Panc1 (cell line): ENCODE results near the gene DSCAML1.

Source experiments
- CTCF ChIP-seq: fragments of 450-650 bp; IDR thresholded peaks from 2 replicates; pipeline ENCODE4 v1.5.1; 2017; ENCODE audit warnings: mild to moderate bottlenecking
- POLR2AphosphoS5 ChIP-seq: IDR thresholded peaks from 2 replicates; pipeline ENCODE4 v1.6.1; 2012; ENCODE audit warnings: mild to moderate bottlenecking, low read depth, low read length, moderate library complexity
- REST ChIP-seq, 2 experiments: IDR thresholded peaks; 2 replicates each; pipeline ENCODE4 v1.6.1; 2011 to 2012; ENCODE audit warnings: low read depth in 2 of 2, control low read depth in 1 of 2, low read length in 1 of 2, mild to moderate bottlenecking in 1 of 2, moderate library complexity in 1 of 2; ENCODE audit not compliant: insufficient read depth in 1 of 2
- SIN3A ChIP-seq: IDR thresholded peaks from 2 replicates; pipeline ENCODE4 v1.6.1; 2012; ENCODE audit warnings: low read depth, mild to moderate bottlenecking, low read length, moderate library complexity, borderline replicate concordance; ENCODE audit not compliant: insufficient read depth

GRCh38 chr11:117430293-117430955 lies 366.6 kb downstream of the DSCAML1 start:
- TF ChIP-seq CTCF, result no peak
- TF ChIP-seq POLR2AphosphoS5, result no peak
- no peak for TF ChIP-seq SIN3A
- TF ChIP-seq REST (IDR thresholded peaks at IDR 0.05; ENCODE audit: insufficient read depth in 1 of 2, low read depth in 2 of 2, low read length in 1 of 2), result no peak
